Suprapubic skin (tissue), 4 donors: ENCODE results near the gene TSPO2. TPM values are rescaled to one million over a fixed set of nuclear protein-coding genes. Genes with fewer than 3 reads are reported as not detected.
A peak's percentile ranks its signal among the peaks of the same experiment; 100 is the strongest.
"Not testable (repeated sequence)": the region's sequence is repeated elsewhere in the genome, so short reads cannot be mapped to it uniquely, and the experiment has no call there.

Experiments used
- DNase-seq, 2 donors: peaks; one replicate each; pipeline ENCODE4 v3.0.0-alpha.2; 2019; ENCODE audit warnings: low spot score in 2 of 2
- H3K27ac ChIP-seq: fragments of 200-600 bp; sonication (generic); one replicate; pipeline ENCODE4 v1.5.1; 2019
- H3K27me3 ChIP-seq: fragments of 200-600 bp; sonication (generic); one replicate; pipeline ENCODE4 v1.5.1; 2019
- H3K36me3 ChIP-seq: fragments of 200-600 bp; sonication (generic); one replicate; pipeline ENCODE4 v1.5.1; 2019
- H3K4me1 ChIP-seq: fragments of 200-600 bp; sonication (generic); one replicate; pipeline ENCODE4 v1.5.1; 2019
- H3K4me3 ChIP-seq: fragments of 200-600 bp; sonication (generic); one replicate; pipeline ENCODE4 v1.5.1; 2019; ENCODE audit warnings: mild to moderate bottlenecking
- H3K9me3 ChIP-seq: fragments of 200-600 bp; sonication (generic); one replicate; pipeline ENCODE4 v1.5.1; 2019
- EP300 ChIP-seq: sonication (generic); formaldehyde crosslinking; IDR thresholded peaks from one replicate; pipeline ENCODE4 v1.6.1; 2017; ENCODE audit warnings: antibody characterized with exemption
- POLR2A ChIP-seq, 2 donors: fragments of 450-650 bp; IDR thresholded peaks; one replicate each; pipeline ENCODE4 v1.6.1; 2017; ENCODE audit warnings: antibody characterized with exemption in 2 of 2, mild to moderate bottlenecking in 2 of 2, moderate library complexity in 2 of 2
- POLR2AphosphoS5 ChIP-seq, 3 donors: sonication (generic); formaldehyde crosslinking; IDR thresholded peaks; one replicate each; pipeline ENCODE4 v1.6.1; 2017; ENCODE audit warnings: antibody characterized with exemption in 3 of 3
- WGBS: methylation state at CpG from one replicate; pipeline ENCODE4 v1.1.5; 2018; 5-methylcytosine and 5-hydroxymethylcytosine counted together
- total RNA-seq, 4 donors: library from RNA; depleted of rRNA; stranded (reverse); fragments of >200 nt; gene quantifications; one replicate each; pipeline ENCODE4 v1.1.0, GENCODE V29; 2016
- TF ChIP-seq, protein P1 (sequence below), 2 donors: fragments of 200-600 bp in 1 of 2; fragments of 450-650 bp in 1 of 2; sonication (generic) in 1 of 2; IDR thresholded peaks; one replicate each; pipeline ENCODE4 v1.5.1; 2016 to 2019; ENCODE audit warnings: antibody characterized with exemption in 2 of 2, mild to moderate bottlenecking in 1 of 2, moderate library complexity in 1 of 2

The TSPO2 gene
- total RNA-seq, 4 donors from 2014 or later = not detected

DNA sequence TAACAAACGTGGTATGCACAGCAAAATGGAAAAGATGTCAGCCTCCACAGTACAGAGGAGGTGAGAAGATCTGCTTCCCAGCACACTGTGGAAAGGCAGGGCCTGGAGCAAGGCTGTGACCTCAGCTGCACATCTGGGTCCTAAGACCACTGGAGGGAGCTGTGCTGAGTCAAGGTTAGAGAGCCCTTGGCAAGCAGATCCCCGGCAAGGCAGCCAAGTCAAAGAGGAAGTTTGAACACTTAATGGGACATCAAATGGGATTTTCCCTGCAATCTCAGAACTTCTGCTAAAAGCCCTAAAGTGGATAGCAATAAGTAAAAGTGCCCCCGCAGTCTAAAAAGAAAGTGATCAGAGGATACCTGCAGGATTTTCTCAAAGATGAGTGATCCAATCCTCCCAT, 42.7 kb upstream of the TSPO2 start:
- peaks cover 13% of the 10 kb centered on the region for H3K27me3 ChIP-seq
- no peak for DNase-seq
- 32% methylated on average over 3 of the region's 3 CpGs for WGBS
- TF ChIP-seq, protein P1, sequence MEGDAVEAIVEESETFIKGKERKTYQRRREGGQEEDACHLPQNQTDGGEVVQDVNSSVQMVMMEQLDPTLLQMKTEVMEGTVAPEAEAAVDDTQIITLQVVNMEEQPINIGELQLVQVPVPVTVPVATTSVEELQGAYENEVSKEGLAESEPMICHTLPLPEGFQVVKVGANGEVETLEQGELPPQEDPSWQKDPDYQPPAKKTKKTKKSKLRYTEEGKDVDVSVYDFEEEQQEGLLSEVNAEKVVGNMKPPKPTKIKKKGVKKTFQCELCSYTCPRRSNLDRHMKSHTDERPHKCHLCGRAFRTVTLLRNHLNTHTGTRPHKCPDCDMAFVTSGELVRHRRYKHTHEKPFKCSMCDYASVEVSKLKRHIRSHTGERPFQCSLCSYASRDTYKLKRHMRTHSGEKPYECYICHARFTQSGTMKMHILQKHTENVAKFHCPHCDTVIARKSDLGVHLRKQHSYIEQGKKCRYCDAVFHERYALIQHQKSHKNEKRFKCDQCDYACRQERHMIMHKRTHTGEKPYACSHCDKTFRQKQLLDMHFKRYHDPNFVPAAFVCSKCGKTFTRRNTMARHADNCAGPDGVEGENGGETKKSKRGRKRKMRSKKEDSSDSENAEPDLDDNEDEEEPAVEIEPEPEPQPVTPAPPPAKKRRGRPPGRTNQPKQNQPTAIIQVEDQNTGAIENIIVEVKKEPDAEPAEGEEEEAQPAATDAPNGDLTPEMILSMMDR (IDR thresholded peaks at IDR 0.05) = peak in 1 of 2 donors; percentile 36
- no peak for TF ChIP-seq EP300
- H3K27ac ChIP-seq = no peak overlapping the region
- no peak overlapping the region for H3K4me3 ChIP-seq
- H3K9me3 ChIP-seq = no peaks in the 10 kb centered on the region
- no peaks in the 10 kb centered on the region for H3K36me3 ChIP-seq
- H3K4me1 ChIP-seq = no peaks in the 10 kb centered on the region

DNA sequence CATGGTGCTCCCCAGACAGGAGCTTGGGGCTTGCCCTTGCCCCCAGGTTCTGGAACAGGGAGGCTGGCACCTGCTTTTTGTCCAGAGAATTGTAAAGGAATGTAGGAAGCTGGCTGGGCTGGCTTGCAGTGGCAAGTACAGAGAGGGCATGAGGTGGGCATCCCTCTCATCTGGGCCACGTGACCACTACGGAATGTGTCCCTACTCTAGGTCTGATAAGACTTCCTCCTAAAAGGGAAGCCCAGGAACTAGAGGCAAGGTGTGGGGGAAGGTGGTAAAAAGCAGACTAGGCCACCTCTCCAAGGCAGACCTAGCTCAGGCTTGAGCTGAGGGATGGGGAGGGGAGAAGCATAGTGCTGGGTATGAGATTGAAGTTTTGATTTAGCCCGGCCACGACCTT, 42.0 kb upstream of the TSPO2 start:
- Histone ChIP-seq H3K27ac (no peak overlapping the region), H3K9me3 (no peaks in the 10 kb centered on the region), H3K27me3 (peaks cover 13% of the 10 kb centered on the region), H3K4me1 (no peaks in the 10 kb centered on the region), H3K4me3 (no peak overlapping the region), H3K36me3 (no peaks in the 10 kb centered on the region)
- no peak for DNase-seq
- TF ChIP-seq POLR2A (IDR thresholded peaks at IDR 0.05) (no peak), POLR2AphosphoS5 (IDR thresholded peaks at IDR 0.05) (no peak), EP300 (no peak)
- TF ChIP-seq, protein P1 (IDR thresholded peaks at IDR 0.05) = no peak
- WGBS = 87% methylated on average over 4 of the region's 4 CpGs

DNA sequence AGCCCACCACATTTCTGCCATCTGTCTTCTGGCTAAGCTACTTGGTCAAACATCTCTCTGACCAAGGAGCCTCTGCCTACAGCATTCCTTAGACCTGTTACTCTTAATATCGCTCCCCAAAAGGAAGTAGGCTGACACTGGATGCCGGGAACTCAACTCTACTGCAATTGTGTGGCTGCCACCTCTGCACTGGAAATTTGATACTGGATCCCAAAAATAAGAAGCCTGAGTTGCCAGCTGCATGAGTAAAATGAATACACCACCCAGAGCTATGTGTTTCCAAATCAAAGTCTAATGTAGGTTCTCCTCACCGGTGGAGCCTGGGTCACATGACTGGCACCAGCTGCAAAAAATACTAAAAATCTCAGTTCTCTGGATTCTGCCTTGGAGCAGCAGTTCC, 40.1 kb upstream of the TSPO2 start:
- TF ChIP-seq POLR2AphosphoS5 (IDR thresholded peaks at IDR 0.05) = no peak
- TF ChIP-seq, protein P1 (IDR thresholded peaks at IDR 0.05) = no peak
- TF ChIP-seq POLR2A (IDR thresholded peaks at IDR 0.05) = no peak
- TF ChIP-seq EP300 = no peak
- no peaks in the 10 kb centered on the region for H3K36me3 ChIP-seq
- H3K27me3 ChIP-seq = peaks cover 13% of the 10 kb centered on the region
- WGBS = 76% methylated on average over 3 of the region's 3 CpGs
- H3K4me1 ChIP-seq = no peaks in the 10 kb centered on the region
- H3K4me3 ChIP-seq = no peak overlapping the region
- no peak overlapping the region for H3K27ac ChIP-seq
- DNase-seq = no peak
- H3K9me3 ChIP-seq = no peaks in the 10 kb centered on the region

DNA sequence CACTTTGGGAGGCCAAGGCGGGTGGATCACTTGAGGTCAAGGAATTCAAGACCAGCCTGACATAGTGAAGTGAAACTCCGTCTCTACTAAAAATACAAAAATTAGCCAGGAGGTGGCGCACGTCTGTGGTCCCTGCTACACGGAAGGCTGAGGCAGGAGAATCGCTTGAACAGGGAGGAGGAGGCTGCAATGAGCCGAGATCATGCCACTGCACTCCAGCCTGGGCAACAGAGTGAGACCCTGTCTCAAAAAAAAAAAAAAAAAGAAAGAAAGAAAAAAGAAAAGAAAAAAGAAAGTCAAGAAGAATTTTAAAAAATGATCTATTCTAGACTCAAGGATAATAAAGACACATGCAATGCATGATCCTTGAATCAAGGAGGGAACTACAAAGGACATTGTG, 36.0 kb upstream of the TSPO2 start:
- not testable (repeated sequence) for H3K36me3 ChIP-seq, H3K9me3 ChIP-seq, H3K4me1 ChIP-seq, H3K27ac ChIP-seq, H3K4me3 ChIP-seq, DNase-seq
- peaks cover 13% of the 10 kb centered on the region for H3K27me3 ChIP-seq
- 8% methylated on average over 7 of the region's 7 CpGs for WGBS
- TF ChIP-seq, protein P1 (IDR thresholded peaks at IDR 0.05) = peak; percentile 46 to 60

DNA sequence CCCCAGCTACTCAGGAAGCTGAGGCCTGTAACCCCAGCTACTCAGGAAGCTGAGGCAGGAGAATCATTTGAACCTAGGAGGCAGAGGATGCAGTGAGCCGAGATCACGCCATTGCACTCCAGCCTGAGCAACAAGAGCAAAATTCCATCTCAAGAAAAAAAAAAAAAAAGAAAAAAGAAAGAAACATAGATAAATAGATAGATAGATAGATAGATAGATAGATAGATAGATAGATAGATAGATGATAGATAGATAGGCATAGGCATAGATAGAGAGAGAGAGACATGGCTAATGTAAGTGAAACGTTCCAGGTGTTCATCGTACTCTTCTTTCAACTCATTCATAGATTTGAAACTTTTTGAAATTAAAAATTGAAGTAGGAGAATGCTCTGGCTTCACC, 35.3 kb upstream of the TSPO2 start:
- not testable (repeated sequence) for H3K4me1 ChIP-seq, H3K9me3 ChIP-seq, H3K4me3 ChIP-seq, H3K36me3 ChIP-seq, DNase-seq, H3K27ac ChIP-seq
- 93% methylated on average over 4 of the region's 4 CpGs for WGBS
- H3K27me3 ChIP-seq = peaks cover 13% of the 10 kb centered on the region

DNA sequence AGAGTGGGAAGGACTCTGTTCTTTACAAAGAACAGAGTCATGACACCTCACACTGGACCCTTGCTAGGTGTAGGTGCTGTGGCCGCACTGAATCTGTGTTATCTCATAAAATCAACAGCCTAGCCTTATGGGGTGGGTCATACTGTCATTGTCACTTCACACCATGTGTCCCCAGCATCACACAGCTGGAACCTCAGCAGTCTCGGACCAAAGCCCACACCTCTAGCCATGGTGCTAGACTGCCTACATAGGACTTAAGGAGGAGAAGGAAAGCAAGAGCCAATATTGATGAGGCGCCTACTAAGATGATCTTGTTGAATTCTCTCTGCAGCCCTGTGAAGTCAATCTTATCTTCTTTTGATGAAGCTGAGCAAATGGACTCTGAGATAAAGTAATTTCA, 34.3 kb upstream of the TSPO2 start:
- TF ChIP-seq EP300 (no peak), POLR2AphosphoS5 (IDR thresholded peaks at IDR 0.05) (no peak), POLR2A (IDR thresholded peaks at IDR 0.05) (no peak)
- TF ChIP-seq, protein P1 (IDR thresholded peaks at IDR 0.05) = no peak
- DNase-seq = no peak
- Histone ChIP-seq H3K4me1 (no peaks in the 10 kb centered on the region), H3K4me3 (no peak overlapping the region), H3K27ac (no peak overlapping the region), H3K36me3 (no peaks in the 10 kb centered on the region), H3K9me3 (no peaks in the 10 kb centered on the region), H3K27me3 (peaks cover 6% of the 10 kb centered on the region)
- WGBS = 94% methylated on average over 3 of the region's 3 CpGs
